Endothelial cell of umbilical vein (primary cell): ENCODE results near the gene HSD3B1. TPM values are rescaled to one million over a fixed set of nuclear protein-coding genes. Genes with fewer than 3 reads are reported as not detected.

Experiments used
- BruUV-seq: library from RNA; stranded (reverse); fragments of 400-500 nt; replicated peaks from 2 replicates; lab custom pipeline; 2021; lab: Mats Ljungman, UMichigan
- CTCF ChIA-PET: fragments of 300-600, 350-600 bp; sonication (Branson Sonifier 250); formaldehyde crosslinking; loops from one replicate; lab custom pipeline; 2021; ENCODE audit warnings: antibody characterized with exemption, inconsistent platforms; lab: Charles Lee
- POLR2A ChIA-PET: fragments of 300-600, 350-600 bp; sonication (Branson Sonifier 250); formaldehyde crosslinking; loops from one replicate; lab custom pipeline; 2021; ENCODE audit warnings: antibody characterized with exemption, inconsistent platforms; lab: Charles Lee
- DNase-seq: peaks from one replicate; pipeline ENCODE4 v3.0.0-alpha.2; 2011; ENCODE audit warnings: low read depth, low spot score
- FAIRE-seq: peaks from 2 replicates; lab custom pipeline; 2011; peaks lifted over from hg19 to GRCh38; lab: Jason Lieb, UNC
- H2AFZ ChIP-seq: 2 replicates; pipeline ENCODE4 v1.6.0; 2012; ENCODE audit warnings: low read depth, low read length, control low read depth, inconsistent platforms
- H3K27ac ChIP-seq: 2 replicates; pipeline ENCODE4 v1.5.1; 2011; ENCODE audit warnings: low read depth, mild to moderate bottlenecking, control low read depth, low read length, moderate library complexity; ENCODE audit not compliant: insufficient read depth
- H3K27me3 ChIP-seq, 2 experiments: 2 replicates each; pipeline versions ENCODE4 v1.6.0 to v1.6.1; 2011; ENCODE audit warnings: low read length in 2 of 2, mixed read lengths in 1 of 2; ENCODE audit not compliant: control insufficient read depth in 2 of 2, insufficient read depth in 2 of 2
- H3K36me3 ChIP-seq, 2 experiments: 2 replicates in 1 of 2; 3 replicates in 1 of 2; pipeline ENCODE4 v1.5.1; 2011; ENCODE audit warnings: low read length in 2 of 2, mild to moderate bottlenecking in 1 of 2, moderate library complexity in 1 of 2; ENCODE audit not compliant: control insufficient read depth in 2 of 2, insufficient read depth in 2 of 2; ENCODE audit errors: extremely low read depth in 1 of 2
- H3K4me1 ChIP-seq: 3 replicates; pipeline ENCODE4 v1.5.1; 2011; ENCODE audit warnings: mild to moderate bottlenecking, low read length; ENCODE audit not compliant: control insufficient read depth, insufficient read depth; ENCODE audit errors: extremely low read depth
- H3K4me2 ChIP-seq: 2 replicates; pipeline ENCODE4 v1.6.1; 2011; ENCODE audit warnings: low read length, control low read depth, mixed read lengths; ENCODE audit not compliant: insufficient read depth
- H3K4me3 ChIP-seq, 3 experiments: fragments of 200-600 bp in 1 of 3; sonication (generic), shearing (Covaris generic) in 1 of 3; replicated peaks in 1 of 3; 2 replicates each; pipeline ENCODE4 v1.5.1; 2011 to 2016; ENCODE audit warnings: control low read depth in 3 of 3, low read length in 3 of 3, mild to moderate bottlenecking in 2 of 3, inconsistent platforms in 1 of 3, low read depth in 1 of 3, moderate library complexity in 1 of 3; ENCODE audit not compliant: insufficient read depth in 1 of 3
- H3K79me2 ChIP-seq: 2 replicates; pipeline ENCODE4 v1.6.0; 2012; ENCODE audit warnings: low read length, inconsistent platforms; ENCODE audit not compliant: control insufficient read depth, insufficient read depth
- H3K9ac ChIP-seq: replicated peaks from 2 replicates; pipeline ENCODE3; 2011; ENCODE audit warnings: low read length, control low read depth; ENCODE audit not compliant: insufficient read depth; ENCODE audit errors: extremely low read depth
- H3K9me1 ChIP-seq: replicated peaks from 3 replicates; pipeline ENCODE4 v1.6.0; 2011; ENCODE audit warnings: mild to moderate bottlenecking, low read length; ENCODE audit not compliant: control insufficient read depth, insufficient read depth; ENCODE audit errors: extremely low read depth
- H3K9me3 ChIP-seq: replicated peaks from 2 replicates; pipeline ENCODE4 v1.5.1; 2012; ENCODE audit warnings: low read length, inconsistent platforms; ENCODE audit not compliant: control insufficient read depth, insufficient read depth
- H4K20me1 ChIP-seq: replicated peaks from 2 replicates; pipeline ENCODE3; 2011; ENCODE audit warnings: mild to moderate bottlenecking, low read length; ENCODE audit not compliant: control insufficient read depth, insufficient read depth; ENCODE audit errors: extremely low read depth
- EZH2 ChIP-seq: IDR thresholded peaks from 2 replicates; pipeline ENCODE4 v1.6.1; 2012; ENCODE audit warnings: borderline replicate concordance, low read depth, mild to moderate bottlenecking, moderate library complexity, low read length, inconsistent platforms; ENCODE audit not compliant: severe bottlenecking
- FOS ChIP-seq: IDR thresholded peaks from 2 replicates; pipeline ENCODE4 v1.6.1; 2011; ENCODE audit warnings: mild to moderate bottlenecking, low read length, moderate library complexity, borderline replicate concordance; ENCODE audit not compliant: insufficient read depth
- GATA2 ChIP-seq: IDR thresholded peaks from 2 replicates; pipeline ENCODE4 v1.7.0; 2011; ENCODE audit warnings: low read depth, mild to moderate bottlenecking, moderate library complexity, mixed read lengths, low read length; ENCODE audit not compliant: insufficient read length, insufficient read depth
- JUN ChIP-seq: IDR thresholded peaks from 2 replicates; pipeline ENCODE4 v1.6.1; 2011; ENCODE audit warnings: borderline replicate concordance, low read depth; ENCODE audit not compliant: insufficient read length, insufficient read depth
- MYC ChIP-seq: IDR thresholded peaks from one replicate; pipeline ENCODE4 v1.6.1; 2011; ENCODE audit warnings: mild to moderate bottlenecking, low read depth, low read length
- POLR2A ChIP-seq: IDR thresholded peaks from 2 replicates; pipeline ENCODE4 v1.6.1; 2012; ENCODE audit warnings: low read depth, mild to moderate bottlenecking, control low read depth, low read length
- POLR2AphosphoS5 ChIP-seq: IDR thresholded peaks from 2 replicates; pipeline ENCODE4 v1.6.1; 2012; ENCODE audit warnings: low read depth, mild to moderate bottlenecking, control low read depth, low read length, moderate library complexity; ENCODE audit not compliant: insufficient read depth
- dilution Hi-C: fragments of 300-500 bp; cut with MboI; formaldehyde crosslinking; loops from one replicate; pipeline ENCODE4 v1.15.0; 2019; ENCODE audit warnings: low sequenced_read_pairs; ENCODE audit not compliant: extremely low pct_ligation_motif_present
- intact Hi-C: fragments of 100-400 bp; cut with micrococcal nuclease; formaldehyde crosslinking; loops from one replicate; pipeline ENCODE4 v1.10.0; 2022
- polyA plus RNA-seq, 4 experiments: library from polyadenylated mRNA; depleted of rRNA in 3 of 4; stranded (reverse) in 3 of 4; unstranded in 1 of 4; fragments of >200 nt; gene quantifications; 2 replicates each; pipeline versions ENCODE4 v1.2.1 to v1.2.3, GENCODE V29; 2011 to 2012; ENCODE audit warnings: missing spikeins in 1 of 4
- total RNA-seq: library from RNA; stranded (reverse); gene quantifications from 2 replicates; pipeline ENCODE4 v1.2.3, GENCODE V29; 2021
- TF ChIP-seq, protein P1 (sequence below), 2 donors: IDR thresholded peaks; 1 replicate in 1 of 2; 2 replicates in 1 of 2; pipeline ENCODE4 v1.5.1; 2011; ENCODE audit warnings: low read length in 2 of 2, mild to moderate bottlenecking in 2 of 2, moderate library complexity in 2 of 2, control low read depth in 1 of 2, inconsistent platforms in 1 of 2, low read depth in 1 of 2; ENCODE audit not compliant: insufficient read depth in 1 of 2; ENCODE audit errors: extremely low read depth in 1 of 2
- TF ChIP-seq, protein P2 (sequence below): IDR thresholded peaks from 2 replicates; pipeline ENCODE4 v1.6.1; 2011; ENCODE audit not compliant: insufficient read depth, insufficient read length

The HSD3B1 gene
- total and polyA plus RNA-seq, 2 donors (not counting 3 experiments of a cell fraction or from before 2014, with no cell fraction given), result not detected

DNA sequence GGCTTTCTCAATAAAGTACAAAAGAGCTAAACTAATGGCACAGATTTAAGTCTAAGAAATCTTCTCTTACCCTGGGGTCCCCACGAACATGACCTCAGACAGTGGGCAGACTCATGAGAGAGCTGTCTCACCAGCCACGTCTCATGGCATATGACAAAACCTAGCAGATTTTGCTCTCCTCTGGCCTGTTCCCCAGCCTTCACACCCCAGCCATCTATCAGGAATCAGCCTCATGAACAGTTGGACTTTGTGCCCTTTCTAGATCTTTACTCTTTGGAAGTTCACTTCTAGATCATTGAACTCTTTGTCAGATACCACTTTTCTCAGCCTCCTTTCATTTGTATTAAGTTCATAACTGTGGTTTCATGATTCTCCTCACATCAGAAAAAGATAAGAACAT lies 14.2 kb upstream of the HSD3B1 start:
- Histone ChIP-seq H3K4me2 (no peak overlapping the region), H3K4me3 (no peak overlapping the region), H3K4me1 (no peaks in the 10 kb centered on the region), H3K9me3 (no peaks in the 10 kb centered on the region), H2AFZ (no peak overlapping the region), H3K9ac (no peak overlapping the region), H3K27me3 (no peaks in the 10 kb centered on the region), H3K9me1 (no peaks in the 10 kb centered on the region), H4K20me1 (no peaks in the 10 kb centered on the region), H3K36me3 (no peaks in the 10 kb centered on the region), H3K79me2 (no peaks in the 10 kb centered on the region), H3K27ac (no peak overlapping the region)
- CTCF ChIA-PET, result no interaction called here
- FAIRE-seq, result no peak
- dilution Hi-C loops (no loop called here), intact Hi-C loops (no loop called here)
- TF ChIP-seq JUN (no peak), EZH2 (no peak), MYC (no peak), GATA2 (no peak), FOS (no peak), POLR2AphosphoS5 (no peak), POLR2A (no peak)
- TF ChIP-seq, protein P1, sequence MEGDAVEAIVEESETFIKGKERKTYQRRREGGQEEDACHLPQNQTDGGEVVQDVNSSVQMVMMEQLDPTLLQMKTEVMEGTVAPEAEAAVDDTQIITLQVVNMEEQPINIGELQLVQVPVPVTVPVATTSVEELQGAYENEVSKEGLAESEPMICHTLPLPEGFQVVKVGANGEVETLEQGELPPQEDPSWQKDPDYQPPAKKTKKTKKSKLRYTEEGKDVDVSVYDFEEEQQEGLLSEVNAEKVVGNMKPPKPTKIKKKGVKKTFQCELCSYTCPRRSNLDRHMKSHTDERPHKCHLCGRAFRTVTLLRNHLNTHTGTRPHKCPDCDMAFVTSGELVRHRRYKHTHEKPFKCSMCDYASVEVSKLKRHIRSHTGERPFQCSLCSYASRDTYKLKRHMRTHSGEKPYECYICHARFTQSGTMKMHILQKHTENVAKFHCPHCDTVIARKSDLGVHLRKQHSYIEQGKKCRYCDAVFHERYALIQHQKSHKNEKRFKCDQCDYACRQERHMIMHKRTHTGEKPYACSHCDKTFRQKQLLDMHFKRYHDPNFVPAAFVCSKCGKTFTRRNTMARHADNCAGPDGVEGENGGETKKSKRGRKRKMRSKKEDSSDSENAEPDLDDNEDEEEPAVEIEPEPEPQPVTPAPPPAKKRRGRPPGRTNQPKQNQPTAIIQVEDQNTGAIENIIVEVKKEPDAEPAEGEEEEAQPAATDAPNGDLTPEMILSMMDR (IDR thresholded peaks at IDR 0.05; ENCODE audit: extremely low read depth in 1 of 2, insufficient read depth in 1 of 2, low read depth in 1 of 2, low read length in 2 of 2), result no peak
- TF ChIP-seq, protein P2, sequence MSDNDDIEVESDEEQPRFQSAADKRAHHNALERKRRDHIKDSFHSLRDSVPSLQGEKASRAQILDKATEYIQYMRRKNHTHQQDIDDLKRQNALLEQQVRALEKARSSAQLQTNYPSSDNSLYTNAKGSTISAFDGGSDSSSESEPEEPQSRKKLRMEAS, result no peak
- no peak for DNase-seq
- BruUV-seq, result no TSS peak
- POLR2A ChIA-PET, result no interaction called here
